ENCODE data around the gene PANK3.
"Not testable (repeated sequence)": the region's sequence is repeated elsewhere in the genome, so short reads cannot be mapped to it uniquely, and the experiment has no call there.

PANK3 gene

GRCh38 chr5:168601972-168602371, 22.8 kb upstream of the PANK3 start:
- Histone ChIP-seq H3K27me3 (ENCODE audit: insufficient read depth, low read depth, severe bottlenecking) (no peaks in the 10 kb centered on the region), H3K27ac (no peak overlapping the region), H3K9me3 (ENCODE audit: severe bottlenecking) (no peaks in the 10 kb centered on the region), H3K4me3 (ENCODE audit: low read depth, low read length) (no peak overlapping the region), H3K36me3 (no peaks in the 10 kb centered on the region)
- TF ChIP-seq CTCF (IDR thresholded peaks at IDR 0.05; ENCODE audit: low read depth, low read length): no peak
- no peak for DNase-seq

GRCh38 chr5:168600409-168600808, 21.2 kb upstream of the PANK3 start:
- no peak for TF ChIP-seq CTCF (IDR thresholded peaks at IDR 0.05; ENCODE audit: low read depth, low read length)

GRCh38 chr5:168599826-168600225, 20.7 kb upstream of the PANK3 start:
- Histone ChIP-seq H3K27me3 (ENCODE audit: insufficient read depth, low read depth, severe bottlenecking) (no peaks in the 10 kb centered on the region), H3K27ac (no peak overlapping the region), H3K36me3 (no peaks in the 10 kb centered on the region), H3K9me3 (ENCODE audit: severe bottlenecking) (no peaks in the 10 kb centered on the region), H3K4me3 (ENCODE audit: low read depth, low read length) (no peak overlapping the region)
- no peak for TF ChIP-seq CTCF (IDR thresholded peaks at IDR 0.05; ENCODE audit: low read depth, low read length)
- no peak for DNase-seq

More at GRCh38 chr5:168600409-168600808, 21.2 kb upstream of the PANK3 start:
- H3K27me3 ChIP-seq (ENCODE audit: insufficient read depth, low read depth, severe bottlenecking): no peaks in the 10 kb centered on the region
- no peak for DNase-seq
- no peaks in the 10 kb centered on the region for H3K36me3 ChIP-seq
- H3K27ac ChIP-seq: no peak overlapping the region
- no peaks in the 10 kb centered on the region for H3K9me3 ChIP-seq (ENCODE audit: severe bottlenecking)
- no peak overlapping the region for H3K4me3 ChIP-seq (ENCODE audit: low read depth, low read length)

- no peaks in the 10 kb centered on the region for H3K36me3 ChIP-seq
- no peak overlapping the region for H3K4me3 ChIP-seq (ENCODE audit: low read depth, low read length)
- no peak for TF ChIP-seq CTCF (IDR thresholded peaks at IDR 0.05; ENCODE audit: low read depth, low read length)
- no peaks in the 10 kb centered on the region for H3K27me3 ChIP-seq (ENCODE audit: insufficient read depth, low read depth, severe bottlenecking)
- no peaks in the 10 kb centered on the region for H3K9me3 ChIP-seq (ENCODE audit: severe bottlenecking)
- DNase-seq: no peak
- H3K27ac ChIP-seq: no peak overlapping the region
These were observed 19.5 kb upstream of the PANK3 start for GRCh38 chr5:168598639-168599038.

GRCh38 chr5:168596927-168597326, 17.8 kb upstream of the PANK3 start:
- H3K9me3 ChIP-seq (ENCODE audit: severe bottlenecking): no peaks in the 10 kb centered on the region
- H3K36me3 ChIP-seq: no peaks in the 10 kb centered on the region
- no peak for DNase-seq
- no peaks in the 10 kb centered on the region for H3K27me3 ChIP-seq (ENCODE audit: insufficient read depth, low read depth, severe bottlenecking)
- no peak overlapping the region for H3K4me3 ChIP-seq (ENCODE audit: low read depth, low read length)
- H3K27ac ChIP-seq: no peak overlapping the region
- TF ChIP-seq CTCF (IDR thresholded peaks at IDR 0.05; ENCODE audit: low read depth, low read length): no peak

GRCh38 chr5:168596122-168596521, 17.0 kb upstream of the PANK3 start:
- not testable (repeated sequence) for H3K9me3 ChIP-seq (ENCODE audit: severe bottlenecking); H3K36me3 ChIP-seq; H3K27me3 ChIP-seq (ENCODE audit: insufficient read depth, low read depth, severe bottlenecking); DNase-seq; H3K4me3 ChIP-seq (ENCODE audit: low read depth, low read length); H3K27ac ChIP-seq
